Lower lobe of right lung (tissue), 2 donors: ENCODE results near the gene SLC52A3. TPM values are rescaled to one million over a fixed set of nuclear protein-coding genes. Genes with fewer than 3 reads are reported as not detected.
"Not testable (repeated sequence)": the region's sequence is repeated elsewhere in the genome, so short reads cannot be mapped to it uniquely, and the experiment has no call there.

Experiments
- ATAC-seq, 2 donors: fragments of 200-7000 bp; cut with Tn5 transposase; one replicate each; pipeline ENCODE4 v1.9.1; 2020 to 2022; ENCODE audit warnings: mild to moderate bottlenecking in 2 of 2, moderate library complexity in 2 of 2
- DNase-seq: peaks from one replicate; pipeline ENCODE4 v3.0.0-alpha.2; 2020
- H3K27ac ChIP-seq: fragments of 200-600 bp; one replicate; pipeline ENCODE4 v1.8.0; 2022
- H3K27me3 ChIP-seq: fragments of 200-600 bp; one replicate; pipeline ENCODE4 v1.8.0; 2022; ENCODE audit warnings: low read depth
- H3K36me3 ChIP-seq: fragments of 200-600 bp; one replicate; pipeline ENCODE4 v1.8.0; 2022; ENCODE audit warnings: mild to moderate bottlenecking
- H3K4me1 ChIP-seq: fragments of 200-600 bp; one replicate; pipeline ENCODE4 v1.8.0; 2022
- H3K4me3 ChIP-seq: fragments of 200-600 bp; one replicate; pipeline ENCODE4 v1.8.0; 2022; ENCODE audit warnings: mild to moderate bottlenecking
- H3K9me3 ChIP-seq: fragments of 200-600 bp; one replicate; pipeline ENCODE4 v1.8.0; 2022
- intact Hi-C: fragments of 100-400 bp; cut with DNase I; formaldehyde crosslinking; loops from one replicate; pipeline ENCODE4 v1.11.0; 2022
- total RNA-seq: library from RNA; stranded (reverse); fragmentation: NEBNext Ultra II Directional; extraction: Animal tissue kit (Norgen Biotek cat#: 25700); gene quantifications from one replicate; pipeline ENCODE4 v1.2.1, GENCODE V29; 2021
- TF ChIP-seq, protein P1 (sequence below): fragments of 200-600 bp; IDR thresholded peaks from one replicate; pipeline ENCODE4 v1.8.0; 2022; ENCODE audit warnings: antibody characterized with exemption, mild to moderate bottlenecking
- donor health status: DM: no; HTN: yes; CAD: no; lungs with severe emphysema.

The SLC52A3 gene
- total RNA-seq, 1 donor from 2014 or later, result 1.1 TPM

GRCh38 chr20:805713-806112 is 37.4 kb upstream of the SLC52A3 start:
- Histone ChIP-seq H3K36me3 (no peaks in the 10 kb centered on the region), H3K27ac (no peak overlapping the region), H3K4me1 (no peaks in the 10 kb centered on the region), H3K9me3 (no peaks in the 10 kb centered on the region), H3K4me3 (no peak overlapping the region), H3K27me3 (peaks cover 15% of the 10 kb centered on the region)
- intact Hi-C loops, result no loop called here
- no peak for DNase-seq
- no peak for ATAC-seq
- TF ChIP-seq, protein P1, sequence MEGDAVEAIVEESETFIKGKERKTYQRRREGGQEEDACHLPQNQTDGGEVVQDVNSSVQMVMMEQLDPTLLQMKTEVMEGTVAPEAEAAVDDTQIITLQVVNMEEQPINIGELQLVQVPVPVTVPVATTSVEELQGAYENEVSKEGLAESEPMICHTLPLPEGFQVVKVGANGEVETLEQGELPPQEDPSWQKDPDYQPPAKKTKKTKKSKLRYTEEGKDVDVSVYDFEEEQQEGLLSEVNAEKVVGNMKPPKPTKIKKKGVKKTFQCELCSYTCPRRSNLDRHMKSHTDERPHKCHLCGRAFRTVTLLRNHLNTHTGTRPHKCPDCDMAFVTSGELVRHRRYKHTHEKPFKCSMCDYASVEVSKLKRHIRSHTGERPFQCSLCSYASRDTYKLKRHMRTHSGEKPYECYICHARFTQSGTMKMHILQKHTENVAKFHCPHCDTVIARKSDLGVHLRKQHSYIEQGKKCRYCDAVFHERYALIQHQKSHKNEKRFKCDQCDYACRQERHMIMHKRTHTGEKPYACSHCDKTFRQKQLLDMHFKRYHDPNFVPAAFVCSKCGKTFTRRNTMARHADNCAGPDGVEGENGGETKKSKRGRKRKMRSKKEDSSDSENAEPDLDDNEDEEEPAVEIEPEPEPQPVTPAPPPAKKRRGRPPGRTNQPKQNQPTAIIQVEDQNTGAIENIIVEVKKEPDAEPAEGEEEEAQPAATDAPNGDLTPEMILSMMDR, result no peak

DNA sequence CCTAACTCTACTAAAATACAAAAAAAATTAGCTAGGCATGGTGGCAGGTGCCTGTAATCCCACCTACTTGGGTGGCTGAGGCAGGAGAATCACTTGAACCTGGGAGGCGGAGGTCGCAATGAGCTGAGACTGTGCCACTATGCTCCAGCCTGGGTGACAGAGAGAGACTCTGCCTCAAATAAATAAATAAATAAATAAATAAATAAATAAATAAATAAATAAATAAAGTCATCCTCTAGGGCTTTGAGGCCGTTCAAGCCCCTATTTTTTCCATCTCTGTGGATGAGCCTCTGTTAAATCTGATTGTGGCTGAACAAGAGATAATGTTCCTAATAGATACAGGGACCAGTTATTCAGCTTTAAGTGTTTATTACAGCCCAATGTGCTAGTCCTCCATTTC is 33.4 kb upstream of the SLC52A3 start:
- TF ChIP-seq, protein P1, result no peak
- no peak for ATAC-seq

GRCh38 chr20:800026-800425 is 31.7 kb upstream of the SLC52A3 start:
- H3K4me1 ChIP-seq, ATAC-seq, H3K9me3 ChIP-seq, DNase-seq, H3K4me3 ChIP-seq, H3K27ac ChIP-seq, intact Hi-C loops, H3K36me3 ChIP-seq, H3K27me3 ChIP-seq: not testable (repeated sequence)

More for the DNA sequence above, 33.4 kb upstream of the SLC52A3 start:
- Histone ChIP-seq H3K27me3 (peaks cover 10% of the 10 kb centered on the region), H3K4me1 (no peaks in the 10 kb centered on the region), H3K36me3 (no peaks in the 10 kb centered on the region), H3K4me3 (no peak overlapping the region), H3K9me3 (no peaks in the 10 kb centered on the region), H3K27ac (no peak overlapping the region)
- no peak for DNase-seq
- intact Hi-C loops, result no loop called here

GRCh38 chr20:798746-799145 is 30.4 kb upstream of the SLC52A3 start:
- DNase-seq, ATAC-seq, H3K9me3 ChIP-seq, H3K4me3 ChIP-seq, H3K27me3 ChIP-seq, H3K4me1 ChIP-seq, H3K27ac ChIP-seq, intact Hi-C loops, H3K36me3 ChIP-seq: not testable (repeated sequence)

- Histone ChIP-seq H3K4me1 (no peaks in the 10 kb centered on the region), H3K36me3 (no peaks in the 10 kb centered on the region), H3K4me3 (no peak overlapping the region), H3K9me3 (no peaks in the 10 kb centered on the region), H3K27ac (no peak overlapping the region), H3K27me3 (peaks cover 10% of the 10 kb centered on the region)
- DNase-seq (no peak), ATAC-seq (no peak)
- TF ChIP-seq, protein P1, result no peak
- intact Hi-C loops, result no loop called here
Observed at GRCh38 chr20:796921-797320, 28.6 kb upstream of the SLC52A3 start.

DNA sequence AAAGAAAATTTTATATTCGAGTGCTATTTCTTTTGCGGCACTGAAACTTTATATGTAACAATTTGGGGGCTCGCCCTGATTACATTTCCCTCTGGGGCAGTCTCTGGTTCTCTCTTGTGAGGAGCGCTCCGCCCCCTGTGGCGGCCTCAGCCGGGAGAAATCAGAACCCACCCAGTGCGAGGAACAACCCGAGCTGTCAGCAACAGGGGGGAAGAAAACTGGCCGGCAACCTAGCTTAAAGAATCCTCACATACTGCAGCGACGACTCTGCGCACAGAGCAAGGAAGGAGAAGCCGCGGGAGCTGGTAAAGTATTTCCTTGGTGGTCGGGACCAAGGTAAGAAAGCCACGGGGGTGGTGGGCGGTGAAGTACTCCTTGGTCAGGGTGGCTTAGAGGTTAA is 23.9 kb upstream of the SLC52A3 start:
- Histone ChIP-seq H3K9me3 (no peaks in the 10 kb centered on the region), H3K4me3 (no peak overlapping the region), H3K27me3 (peaks cover 10% of the 10 kb centered on the region), H3K27ac (no peak overlapping the region), H3K36me3 (no peaks in the 10 kb centered on the region), H3K4me1 (no peaks in the 10 kb centered on the region)
- TF ChIP-seq, protein P1, result no peak
- intact Hi-C loops, result no loop called here
- DNase-seq (no peak), ATAC-seq (no peak)

DNA sequence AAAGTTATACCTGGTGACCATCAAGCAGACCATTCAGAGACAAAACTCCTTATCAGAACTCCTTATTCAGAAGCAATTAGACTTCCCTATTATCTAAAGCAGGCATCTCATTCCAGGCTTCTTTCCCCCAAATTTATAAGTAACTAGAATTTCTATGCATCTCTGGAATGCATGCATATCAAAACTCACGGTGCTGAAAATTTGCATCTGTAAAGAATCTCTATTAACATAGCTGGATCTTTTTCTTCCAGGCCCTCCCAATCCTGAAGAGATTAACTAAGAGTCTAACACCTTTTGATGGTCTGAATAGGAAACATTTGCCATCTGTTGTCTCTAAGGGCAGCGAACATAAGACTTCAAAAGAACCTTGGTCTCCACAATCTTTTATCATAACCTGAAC is 22.8 kb upstream of the SLC52A3 start:
- no peak for ATAC-seq
- DNase-seq, result no peak
- Histone ChIP-seq H3K27ac (no peak overlapping the region), H3K4me3 (no peak overlapping the region), H3K4me1 (no peaks in the 10 kb centered on the region), H3K9me3 (no peaks in the 10 kb centered on the region), H3K27me3 (peaks cover 10% of the 10 kb centered on the region), H3K36me3 (no peaks in the 10 kb centered on the region)
- TF ChIP-seq, protein P1, result no peak
- intact Hi-C loops, result no loop called here
